ENCODE data around the gene DTWD2. TPM values are rescaled to one million over a fixed set of nuclear protein-coding genes. Genes with fewer than 3 reads are reported as not detected.

DTWD2 gene
- total RNA-seq, 1 experiment from 2014 or later: 4.9 TPM

GRCh38 chr5:118808441-118808840, 179.9 kb downstream of the DTWD2 start:
- no peaks in the 10 kb centered on the region for H3K27me3 ChIP-seq (ENCODE audit: insufficient read depth, low read depth)
- H3K4me1 ChIP-seq (replicated peaks; ENCODE audit: insufficient read depth): no peaks in the 10 kb centered on the region
- H3F3A ChIP-seq (ENCODE audit: insufficient read depth, low read depth): no peaks in the 10 kb centered on the region
- H3K9me2 ChIP-seq (ENCODE audit: insufficient read depth): no peaks in the 10 kb centered on the region
- no peak for DNase-seq
- CTCF ChIA-PET: no interaction called here
- H3K79me2 ChIP-seq (ENCODE audit: low read depth): no peaks in the 10 kb centered on the region
- H3K4me3 ChIP-seq: no peak overlapping the region
- H4K20me1 ChIP-seq (ENCODE audit: insufficient read depth): no peaks in the 10 kb centered on the region
- no peak overlapping the region for H2AFZ ChIP-seq
- TF ChIP-seq EZH2 (IDR thresholded peaks at IDR 0.05; ENCODE audit: low read depth): no peak
- TF ChIP-seq CTCF (conservative IDR thresholded peaks at IDR 0.05): no peak
- BruUV-seq (replicated peaks): no TSS peak
- POLR2A ChIA-PET (ENCODE audit: unreplicated experiment): no interaction called here
- H3K27ac ChIP-seq: no peak overlapping the region
- intact Hi-C loops (cut with micrococcal nuclease; ENCODE audit: unreplicated experiment): no loop called here
- no peaks in the 10 kb centered on the region for H3K36me3 ChIP-seq (ENCODE audit: low read depth)
- no peaks in the 10 kb centered on the region for H3K9me3 ChIP-seq (ENCODE audit: insufficient read depth, low read depth)
- H3K4me2 ChIP-seq: no peak overlapping the region

GRCh38 chr5:118806571-118806970, 181.8 kb downstream of the DTWD2 start:
- Histone ChIP-seq H3K4me3 (no peak overlapping the region), H4K20me1 (ENCODE audit: insufficient read depth) (no peaks in the 10 kb centered on the region), H2AFZ (no peak overlapping the region), H3K79me2 (ENCODE audit: low read depth) (no peaks in the 10 kb centered on the region), H3F3A (ENCODE audit: insufficient read depth, low read depth) (no peaks in the 10 kb centered on the region), H3K9me2 (ENCODE audit: insufficient read depth) (no peaks in the 10 kb centered on the region), H3K4me2 (no peak overlapping the region), H3K4me1 (replicated peaks; ENCODE audit: insufficient read depth) (no peaks in the 10 kb centered on the region), H3K9me3 (ENCODE audit: insufficient read depth, low read depth) (no peaks in the 10 kb centered on the region), H3K27me3 (ENCODE audit: insufficient read depth, low read depth) (no peaks in the 10 kb centered on the region), H3K27ac (no peak overlapping the region), H3K36me3 (ENCODE audit: low read depth) (no peaks in the 10 kb centered on the region)
- POLR2A ChIA-PET (ENCODE audit: unreplicated experiment): no interaction called here
- DNase-seq: no peak
- BruUV-seq (replicated peaks): no TSS peak
- intact Hi-C loops (cut with micrococcal nuclease; ENCODE audit: unreplicated experiment): no loop called here
- CTCF ChIA-PET: no interaction called here
- TF ChIP-seq CTCF (conservative IDR thresholded peaks at IDR 0.05): no peak

GRCh38 chr5:118802335-118802734, 186.0 kb downstream of the DTWD2 start:
- Histone ChIP-seq H3K9me2 (ENCODE audit: insufficient read depth) (no peaks in the 10 kb centered on the region), H3K4me3 (no peak overlapping the region), H3K27ac (no peak overlapping the region), H3K9me3 (ENCODE audit: insufficient read depth, low read depth) (no peaks in the 10 kb centered on the region), H3F3A (ENCODE audit: insufficient read depth, low read depth) (no peaks in the 10 kb centered on the region), H3K36me3 (ENCODE audit: low read depth) (no peaks in the 10 kb centered on the region), H2AFZ (no peak overlapping the region), H3K27me3 (ENCODE audit: insufficient read depth, low read depth) (no peaks in the 10 kb centered on the region), H3K4me1 (replicated peaks; ENCODE audit: insufficient read depth) (no peaks in the 10 kb centered on the region), H4K20me1 (ENCODE audit: insufficient read depth) (no peaks in the 10 kb centered on the region), H3K4me2 (no peak overlapping the region), H3K79me2 (ENCODE audit: low read depth) (no peaks in the 10 kb centered on the region)
- intact Hi-C loops (cut with micrococcal nuclease; ENCODE audit: unreplicated experiment): no loop called here
- BruUV-seq (replicated peaks): no TSS peak
- ChIA-PET CTCF (no interaction called here), POLR2A (ENCODE audit: unreplicated experiment) (no interaction called here)
- no peak for TF ChIP-seq CTCF (conservative IDR thresholded peaks at IDR 0.05)
- no peak for TF ChIP-seq EZH2 (IDR thresholded peaks at IDR 0.05; ENCODE audit: low read depth)
- no peak for DNase-seq
